ENCODE results near the gene RAP1A. TPM values are rescaled to one million over a fixed set of nuclear protein-coding genes. Genes with fewer than 3 reads are reported as not detected.

Gene RAP1A
- polyA plus RNA-seq, 3 donors from 2014 or later: 45.6 to 67.3 (median 61.1) TPM

Other genes starting within 250 kb of the RAP1A start
- not detected for gene OVGP1, start 192.1 kb upstream of the RAP1A start, polyA plus RNA-seq
- 10 to 100 TPM; 33.6 to 37.9 (median 36.3) TPM for gene WDR77, start 170.5 kb upstream of the RAP1A start, polyA plus RNA-seq
- gene ATP5PB, start 170.3 kb upstream of the RAP1A start, polyA plus RNA-seq: 100 to 1,000 TPM; 495 to 624 (median 521) TPM
- gene C1orf162, start 145.8 kb upstream of the RAP1A start, polyA plus RNA-seq: 100 to 1,000 TPM; 421 to 818 (median 559) TPM
- gene ADORA3, start 116.2 kb upstream of the RAP1A start, polyA plus RNA-seq: under 1 TPM in 1 of 3 donors, not detected in 2; 0.23 TPM
- gene TMIGD3, start 116.2 kb upstream of the RAP1A start, polyA plus RNA-seq: not detected
- gene INKA2, start 119.6 kb downstream of the RAP1A start, polyA plus RNA-seq: under 1 TPM in 2 of 3 donors, not detected in 1; 0.39 to 0.83 TPM
- 10 to 100 TPM in 1 of 3 donors, 1 to 10 TPM in 2; 4.1 to 12.3 (median 7.2) TPM for gene DDX20, start 136.1 kb downstream of the RAP1A start, polyA plus RNA-seq